Measurements from ENCODE around the gene KCNJ1. TPM values are rescaled to one million over a fixed set of nuclear protein-coding genes. Genes with fewer than 3 reads are reported as not detected.
A peak's percentile ranks its signal among the peaks of the same experiment; 100 is the strongest.

The KCNJ1 gene
- total and polyA plus RNA-seq, 10 donors, result 0.02 to 0.09 (median 0.03) TPM; not detected in 7

GRCh38 chr11:128803011-128803410, 64.1 kb downstream of the KCNJ1 start:
- no peak for DNase-seq
- intact Hi-C loops (cut with DNase I; ENCODE audit: low total_unique reads), result no loop called here
- WGBS, 5 donors, result 81 to 87% (median 84%) methylated on average over 4 of the region's 4 CpGs
- Histone ChIP-seq H3K27me3 (replicated peaks in 1 of 7) (no peaks in the 10 kb centered on the region), H3K27ac (peak overlapping the region in 7 of 8 donors; percentile 9 to 67 (median 54)), H3K4me1 (peaks cover 6 to 60% (median 40%) of the 10 kb centered on the region in 6 donors), H3K36me3 (peaks cover 0 to 100% (median 81%) of the 10 kb centered on the region in 6 donors), H3K4me3 (no peak overlapping the region), H3K9me3 (no peaks in the 10 kb centered on the region)
- TF ChIP-seq POLR2AphosphoS5 (IDR thresholded peaks at IDR 0.05) (no peak), CTCF (IDR thresholded peaks at IDR 0.05 in 8 of 11, conservative IDR thresholded peaks at IDR 0.05 in 3 of 11) (no peak), POLR2A (IDR thresholded peaks at IDR 0.05) (no peak)

- WGBS, 5 donors, result 67 to 77% (median 71%) methylated on average over 4 of the region's 4 CpGs
- Histone ChIP-seq H3K36me3 (peaks cover 0 to 100% (median 80%) of the 10 kb centered on the region in 6 donors), H3K4me1 (peaks cover 6 to 60% (median 41%) of the 10 kb centered on the region in 6 donors), H3K27me3 (replicated peaks in 1 of 7) (no peaks in the 10 kb centered on the region), H3K27ac (peak overlapping the region; percentile 9 to 67 (median 48)), H3K9me3 (no peaks in the 10 kb centered on the region), H3K4me3 (no peak overlapping the region)
- DNase-seq, result no peak
- intact Hi-C loops (cut with DNase I; ENCODE audit: low total_unique reads), result no loop called here
- TF ChIP-seq POLR2A (IDR thresholded peaks at IDR 0.05), result no peak
- peak in 4 of 11 experiments; percentile 14 to 26 (median 24) for TF ChIP-seq CTCF (IDR thresholded peaks at IDR 0.05 in 8 of 11, conservative IDR thresholded peaks at IDR 0.05 in 3 of 11)
- TF ChIP-seq POLR2AphosphoS5 (IDR thresholded peaks at IDR 0.05), result peak in 1 of 3 donors; percentile 6
Measured at GRCh38 chr11:128802358-128802981, 64.6 kb downstream of the KCNJ1 start.

GRCh38 chr11:128800871-128801417, 66.2 kb downstream of the KCNJ1 start:
- WGBS, 5 donors, result 92 to 96% (median 94%) methylated on average over 8 of the region's 8 CpGs
- peak overlapping the region in 3 of 8 donors; percentile 14 to 67 (median 67) for H3K27ac ChIP-seq
- peaks cover 0 to 100% (median 76%) of the 10 kb centered on the region in 6 donors for H3K36me3 ChIP-seq
- no peaks in the 10 kb centered on the region for H3K9me3 ChIP-seq
- no peaks in the 10 kb centered on the region for H3K27me3 ChIP-seq (replicated peaks in 1 of 7)
- TF ChIP-seq CTCF (IDR thresholded peaks at IDR 0.05 in 8 of 11, conservative IDR thresholded peaks at IDR 0.05 in 3 of 11) (no peak), POLR2AphosphoS5 (IDR thresholded peaks at IDR 0.05) (peak in 2 of 3 donors; percentile 50 to 71)
- intact Hi-C loops (cut with DNase I; ENCODE audit: low total_unique reads), result no loop called here
- DNase-seq, result no peak
- peaks cover 6 to 75% (median 42%) of the 10 kb centered on the region in 6 donors for H3K4me1 ChIP-seq
- H3K4me3 ChIP-seq, result no peak overlapping the region

GRCh38 chr11:128796270-128796669, 70.8 kb downstream of the KCNJ1 start:
- Histone ChIP-seq H3K27ac (peak overlapping the region in 2 of 8 donors; percentile 4 to 67), H3K4me1 (peaks cover 0 to 63% (median 12%) of the 10 kb centered on the region in 6 donors), H3K36me3 (peaks cover 0 to 100% (median 79%) of the 10 kb centered on the region in 6 donors), H3K27me3 (replicated peaks in 1 of 7) (no peaks in the 10 kb centered on the region), H3K4me3 (no peak overlapping the region), H3K9me3 (no peaks in the 10 kb centered on the region)
- intact Hi-C loops (cut with DNase I; ENCODE audit: low total_unique reads), result no loop called here
- no peak for DNase-seq
- no peak for TF ChIP-seq POLR2AphosphoS5 (IDR thresholded peaks at IDR 0.05)
- TF ChIP-seq CTCF (IDR thresholded peaks at IDR 0.05 in 8 of 11, conservative IDR thresholded peaks at IDR 0.05 in 3 of 11), result no peak
- TF ChIP-seq POLR2A (IDR thresholded peaks at IDR 0.05), result no peak
- WGBS, 5 donors, result 62 to 93% (median 84%) methylated on average over 2 of the region's 2 CpGs
